Measurements from ENCODE around the gene SAMD8. TPM values are rescaled to one million over a fixed set of nuclear protein-coding genes. Genes with fewer than 3 reads are reported as not detected.
"Not testable (repeated sequence)": the region's sequence is repeated elsewhere in the genome, so short reads cannot be mapped to it uniquely, and the experiment has no call there.

The SAMD8 gene
- total RNA-seq, 4 donors from 2014 or later, result 19.0 to 28.0 (median 27.5) TPM

DNA sequence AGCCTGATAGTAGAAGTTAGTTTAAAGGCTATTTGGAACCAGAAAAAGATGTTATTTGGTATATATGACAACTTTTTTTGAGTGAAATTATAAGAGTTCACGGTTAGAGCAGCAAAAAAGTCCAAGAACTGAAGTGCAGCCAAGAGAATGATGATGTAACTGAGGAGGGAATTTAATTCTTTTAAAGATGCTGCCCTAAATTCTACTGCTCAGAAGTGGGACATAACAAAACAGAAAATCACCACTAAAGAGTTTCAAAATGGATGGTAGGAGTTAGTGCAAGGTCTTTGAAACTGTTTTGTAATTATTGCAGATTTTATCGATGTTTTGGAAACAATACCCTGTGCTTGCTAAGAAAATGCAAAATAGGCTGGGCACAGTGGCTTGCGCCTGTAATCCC, 6.5 kb downstream of the SAMD8 start:
- Histone ChIP-seq H3K36me3 (no peaks in the 10 kb centered on the region), H3K4me3 (no peak overlapping the region), H3K4me1 (peaks cover 41 to 81% (median 57%) of the 10 kb centered on the region in 4 donors), H3K27ac (replicated peaks in 1 of 4) (peak overlapping the region in 2 of 4 donors; percentile 31 to 33), H3K9me3 (no peaks in the 10 kb centered on the region), H3K27me3 (no peaks in the 10 kb centered on the region)
- intact Hi-C loops (cut with DNase I), result loop anchor here (10.0 kb wide), 1 partner anchor 67 kb away; no protein-coding TSS in a partner anchor
- DNase-seq (ENCODE audit: extremely low spot score), result no peak
- TF ChIP-seq POLR2AphosphoS5 (IDR thresholded peaks at IDR 0.05) (no peak), EP300 (IDR thresholded peaks at IDR 0.05) (no peak), POLR2A (IDR thresholded peaks at IDR 0.05; ENCODE audit: low read depth) (no peak)
- TF ChIP-seq, protein P1, sequence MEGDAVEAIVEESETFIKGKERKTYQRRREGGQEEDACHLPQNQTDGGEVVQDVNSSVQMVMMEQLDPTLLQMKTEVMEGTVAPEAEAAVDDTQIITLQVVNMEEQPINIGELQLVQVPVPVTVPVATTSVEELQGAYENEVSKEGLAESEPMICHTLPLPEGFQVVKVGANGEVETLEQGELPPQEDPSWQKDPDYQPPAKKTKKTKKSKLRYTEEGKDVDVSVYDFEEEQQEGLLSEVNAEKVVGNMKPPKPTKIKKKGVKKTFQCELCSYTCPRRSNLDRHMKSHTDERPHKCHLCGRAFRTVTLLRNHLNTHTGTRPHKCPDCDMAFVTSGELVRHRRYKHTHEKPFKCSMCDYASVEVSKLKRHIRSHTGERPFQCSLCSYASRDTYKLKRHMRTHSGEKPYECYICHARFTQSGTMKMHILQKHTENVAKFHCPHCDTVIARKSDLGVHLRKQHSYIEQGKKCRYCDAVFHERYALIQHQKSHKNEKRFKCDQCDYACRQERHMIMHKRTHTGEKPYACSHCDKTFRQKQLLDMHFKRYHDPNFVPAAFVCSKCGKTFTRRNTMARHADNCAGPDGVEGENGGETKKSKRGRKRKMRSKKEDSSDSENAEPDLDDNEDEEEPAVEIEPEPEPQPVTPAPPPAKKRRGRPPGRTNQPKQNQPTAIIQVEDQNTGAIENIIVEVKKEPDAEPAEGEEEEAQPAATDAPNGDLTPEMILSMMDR (IDR thresholded peaks at IDR 0.05), result no peak
- WGBS, result 57% methylated on average over 3 of the region's 3 CpGs

DNA sequence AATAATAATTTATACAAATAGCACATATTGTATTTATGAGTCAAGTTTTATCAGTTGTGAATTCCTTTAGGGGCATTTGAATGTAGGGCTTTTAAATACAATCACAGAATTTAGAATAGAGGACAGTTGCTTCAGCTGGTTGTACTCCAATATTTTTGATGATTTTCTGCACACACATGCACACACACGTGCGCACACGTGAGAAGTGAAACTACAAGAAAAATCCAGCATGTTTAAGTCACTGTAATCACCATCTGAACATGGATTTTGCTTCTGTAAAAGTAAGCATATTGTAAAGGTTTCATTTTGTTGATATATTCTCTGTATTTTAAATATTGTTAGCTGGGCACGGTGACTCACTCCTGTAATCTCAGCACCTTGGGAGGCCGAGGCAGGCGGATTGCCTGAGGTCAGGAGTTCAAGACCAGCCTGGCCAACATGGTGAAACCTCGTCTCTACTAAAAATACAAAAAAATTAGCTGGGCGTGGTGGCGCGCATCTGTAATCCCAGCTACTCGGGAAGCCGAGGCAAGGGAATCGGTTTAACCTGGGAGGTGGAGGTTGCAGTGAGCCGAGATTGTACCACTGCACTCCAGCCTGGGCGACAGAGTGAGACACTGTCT, 8.1 kb downstream of the SAMD8 start:
- H3K4me1 ChIP-seq, result peaks cover 43 to 75% (median 52%) of the 10 kb centered on the region in 4 donors
- DNase-seq (ENCODE audit: extremely low spot score); H3K27me3 ChIP-seq; H3K27ac ChIP-seq (replicated peaks in 1 of 4); H3K4me3 ChIP-seq; H3K9me3 ChIP-seq; H3K36me3 ChIP-seq: not testable (repeated sequence)
- 88% methylated on average over 15 of the region's 15 CpGs for WGBS
- intact Hi-C loops (cut with DNase I), result loop anchor here (10.0 kb wide), 1 partner anchor 65 kb away; no protein-coding TSS in a partner anchor

DNA sequence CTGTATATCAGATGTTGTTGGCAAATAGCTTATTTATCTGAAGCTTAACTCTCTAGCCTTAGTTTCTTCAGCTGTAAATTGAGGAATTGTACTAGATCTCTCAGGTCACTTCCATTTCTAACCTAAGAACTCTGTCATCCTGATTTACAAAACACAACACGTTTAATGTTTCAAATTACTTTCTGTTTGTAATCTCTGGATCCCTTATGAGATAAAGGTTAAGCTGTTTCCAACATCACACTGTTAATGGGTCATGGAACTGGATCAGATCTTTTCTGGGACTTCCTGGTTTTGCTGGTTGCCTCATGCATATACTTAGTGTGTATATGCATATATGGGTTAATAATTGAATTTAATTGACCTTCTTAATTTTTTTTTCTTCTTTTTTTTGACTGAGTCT, 9.9 kb downstream of the SAMD8 start:
- intact Hi-C loops (cut with DNase I), result no loop called here
- Histone ChIP-seq H3K9me3 (no peaks in the 10 kb centered on the region), H3K27ac (replicated peaks in 1 of 4) (no peak overlapping the region), H3K4me1 (peaks cover 36 to 60% (median 42%) of the 10 kb centered on the region in 4 donors), H3K36me3 (peaks cover 0 to 21% (median 8%) of the 10 kb centered on the region in 4 donors), H3K27me3 (no peaks in the 10 kb centered on the region), H3K4me3 (no peak overlapping the region)
- no peak for TF ChIP-seq EP300 (IDR thresholded peaks at IDR 0.05)
- no peak for TF ChIP-seq POLR2AphosphoS5 (IDR thresholded peaks at IDR 0.05)
- TF ChIP-seq, protein P1 (IDR thresholded peaks at IDR 0.05), result no peak
- no peak for TF ChIP-seq POLR2A (IDR thresholded peaks at IDR 0.05; ENCODE audit: low read depth)
- no peak for DNase-seq (ENCODE audit: extremely low spot score)
- 30% methylated on average over 1 of the region's 1 CpG for WGBS

DNA sequence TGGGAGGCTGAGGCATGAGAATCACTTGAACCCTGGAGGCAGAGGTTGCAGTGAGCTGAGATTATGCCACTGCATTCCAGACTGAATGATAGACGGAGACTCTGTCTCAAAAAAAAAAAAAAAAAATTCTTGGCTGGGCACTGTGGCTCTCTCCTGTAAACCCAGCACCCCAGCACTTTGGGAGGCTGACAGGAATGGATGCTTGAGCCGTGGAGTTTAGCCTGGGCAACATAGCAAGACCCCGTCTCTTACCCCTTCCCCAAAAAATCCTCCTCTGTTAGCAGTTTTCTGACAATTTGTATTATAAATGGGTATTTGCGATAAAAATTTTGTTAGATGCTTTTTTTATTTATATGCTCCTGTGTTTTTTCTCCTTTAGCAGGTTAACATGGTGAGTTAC, 11.0 kb downstream of the SAMD8 start:
- H3K27ac ChIP-seq (replicated peaks in 1 of 4), result no peak overlapping the region
- H3K36me3 ChIP-seq, result peaks cover 0 to 21% (median 8%) of the 10 kb centered on the region in 4 donors
- H3K9me3 ChIP-seq, result no peaks in the 10 kb centered on the region
- H3K27me3 ChIP-seq, result no peaks in the 10 kb centered on the region
- no peak for DNase-seq (ENCODE audit: extremely low spot score)
- intact Hi-C loops (cut with DNase I), result no loop called here
- H3K4me3 ChIP-seq, result no peak overlapping the region
- 91% methylated on average over 4 of the region's 4 CpGs for WGBS
- TF ChIP-seq POLR2AphosphoS5 (IDR thresholded peaks at IDR 0.05) (no peak), POLR2A (IDR thresholded peaks at IDR 0.05; ENCODE audit: low read depth) (no peak), EP300 (IDR thresholded peaks at IDR 0.05) (no peak)
- TF ChIP-seq, protein P1 (IDR thresholded peaks at IDR 0.05), result no peak
- peaks cover 28 to 53% (median 41%) of the 10 kb centered on the region in 4 donors for H3K4me1 ChIP-seq

DNA sequence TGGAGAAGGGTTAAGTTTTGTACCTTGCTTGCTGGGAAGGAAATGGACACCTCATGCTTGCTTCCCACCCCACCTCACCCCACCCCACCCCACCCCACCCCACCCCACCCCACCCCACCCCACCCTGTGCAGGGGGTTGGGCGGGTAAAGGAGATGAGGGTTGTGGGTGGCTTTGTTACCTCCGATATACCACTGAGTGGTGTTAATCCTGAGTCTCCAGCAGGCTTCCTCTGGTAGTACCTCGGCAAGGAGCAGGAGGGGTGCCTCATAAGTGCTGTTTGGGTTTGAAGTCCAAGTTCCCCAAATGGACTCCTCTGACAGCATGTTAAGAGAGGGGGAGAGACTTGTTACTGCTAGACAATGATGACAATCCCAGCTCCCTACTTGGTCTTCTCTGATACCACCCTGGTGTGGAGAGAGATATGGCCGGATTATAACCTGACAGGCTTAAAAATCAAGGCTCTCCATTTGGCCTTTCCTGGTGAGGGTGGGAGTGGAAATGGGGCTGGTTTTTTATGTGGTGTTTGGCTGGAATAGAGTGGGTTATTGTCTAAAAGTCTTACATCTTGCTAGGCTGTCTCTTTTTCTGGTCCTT, 11.7 kb downstream of the SAMD8 start:
- H3K36me3 ChIP-seq, result peaks cover 0 to 21% (median 8%) of the 10 kb centered on the region in 4 donors
- no peak overlapping the region for H3K4me3 ChIP-seq
- no peak for DNase-seq (ENCODE audit: extremely low spot score)
- no peaks in the 10 kb centered on the region for H3K27me3 ChIP-seq
- H3K4me1 ChIP-seq, result peaks cover 28 to 53% (median 40%) of the 10 kb centered on the region in 4 donors
- no peak for TF ChIP-seq EP300 (IDR thresholded peaks at IDR 0.05)
- TF ChIP-seq POLR2A (IDR thresholded peaks at IDR 0.05; ENCODE audit: low read depth), result no peak
- no peak overlapping the region for H3K27ac ChIP-seq (replicated peaks in 1 of 4)
- H3K9me3 ChIP-seq, result no peaks in the 10 kb centered on the region
- intact Hi-C loops (cut with DNase I), result no loop called here
- WGBS, result 89% methylated on average over 4 of the region's 4 CpGs

Measured in esophagus muscularis mucosa (tissue), 4 donors.